ENCODE data around the gene LGI4. TPM values are rescaled to one million over a fixed set of nuclear protein-coding genes. Genes with fewer than 3 reads are reported as not detected.
A peak's percentile ranks its signal among the peaks of the same experiment; 100 is the strongest.

Gene LGI4
- total and polyA plus RNA-seq, 3 experiments from 2014 or later: 0.18 TPM; not detected in 2

DNA sequence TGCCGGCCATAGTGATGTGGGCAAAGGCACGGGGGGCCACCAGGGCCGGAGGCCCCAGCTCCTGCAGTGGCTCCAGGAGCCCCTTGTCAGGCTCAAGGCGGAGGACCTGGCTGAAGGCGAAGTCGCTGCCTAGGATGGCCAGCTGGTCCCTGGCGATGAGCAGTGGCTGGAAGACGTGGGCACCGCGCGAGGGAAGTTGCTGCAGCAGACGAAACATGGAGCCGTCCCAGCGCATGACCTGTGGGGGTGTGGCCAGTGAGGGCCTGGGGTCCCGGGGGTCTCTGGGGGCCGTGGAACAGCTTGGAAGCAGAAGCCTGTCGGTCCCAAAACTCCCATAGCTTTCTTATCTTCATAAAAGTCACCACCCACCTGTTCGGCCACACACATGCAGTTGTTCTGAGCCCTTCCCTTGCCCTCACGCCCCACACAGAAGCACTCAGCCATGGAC is 9.6 kb downstream of the LGI4 start:
- H3K27me3 ChIP-seq (ENCODE audit: insufficient read depth, low read length, poor library complexity, severe bottlenecking): no peaks in the 10 kb centered on the region
- Mint-ChIP-seq H3K27ac (no peak overlapping the region), H3K36me3 (no peaks in the 10 kb centered on the region), H3K27me3 (peaks cover 2 to 6% of the 10 kb centered on the region in 2 donors), H3K4me1 (peaks cover 7 to 15% (median 10%) of the 10 kb centered on the region in 3 donors), H3K9me3 (no peaks in the 10 kb centered on the region), H3K4me3 (peak overlapping the region in 2 of 7 donors; percentile 51 to 67)
- DNase-seq: no peak
- H3K9me3 ChIP-seq (ENCODE audit: low read length): no peaks in the 10 kb centered on the region
- peaks cover 7% of the 10 kb centered on the region for H3K4me1 ChIP-seq (ENCODE audit: insufficient read depth, low read length)
- no peak overlapping the region for H3K4me3 ChIP-seq (ENCODE audit: low read length)
- POLR2A ChIA-PET: interaction anchor here (0.6 kb wide), 1 partner anchor 249 kb away, joined by 3 read pairs; no protein-coding TSS in a partner anchor
- CTCF ChIA-PET: interaction anchor here (0.8 to 1.5 kb wide), 4 partner anchors 10 to 58 kb away, joined by 3 to 6 read pairs (median 4); partner anchors contain the start of gene FXYD5
- H3K36me3 ChIP-seq (ENCODE audit: insufficient read depth, low read length): no peaks in the 10 kb centered on the region
- no peak overlapping the region for H3K27ac ChIP-seq (ENCODE audit: low read depth, low read length)

DNA sequence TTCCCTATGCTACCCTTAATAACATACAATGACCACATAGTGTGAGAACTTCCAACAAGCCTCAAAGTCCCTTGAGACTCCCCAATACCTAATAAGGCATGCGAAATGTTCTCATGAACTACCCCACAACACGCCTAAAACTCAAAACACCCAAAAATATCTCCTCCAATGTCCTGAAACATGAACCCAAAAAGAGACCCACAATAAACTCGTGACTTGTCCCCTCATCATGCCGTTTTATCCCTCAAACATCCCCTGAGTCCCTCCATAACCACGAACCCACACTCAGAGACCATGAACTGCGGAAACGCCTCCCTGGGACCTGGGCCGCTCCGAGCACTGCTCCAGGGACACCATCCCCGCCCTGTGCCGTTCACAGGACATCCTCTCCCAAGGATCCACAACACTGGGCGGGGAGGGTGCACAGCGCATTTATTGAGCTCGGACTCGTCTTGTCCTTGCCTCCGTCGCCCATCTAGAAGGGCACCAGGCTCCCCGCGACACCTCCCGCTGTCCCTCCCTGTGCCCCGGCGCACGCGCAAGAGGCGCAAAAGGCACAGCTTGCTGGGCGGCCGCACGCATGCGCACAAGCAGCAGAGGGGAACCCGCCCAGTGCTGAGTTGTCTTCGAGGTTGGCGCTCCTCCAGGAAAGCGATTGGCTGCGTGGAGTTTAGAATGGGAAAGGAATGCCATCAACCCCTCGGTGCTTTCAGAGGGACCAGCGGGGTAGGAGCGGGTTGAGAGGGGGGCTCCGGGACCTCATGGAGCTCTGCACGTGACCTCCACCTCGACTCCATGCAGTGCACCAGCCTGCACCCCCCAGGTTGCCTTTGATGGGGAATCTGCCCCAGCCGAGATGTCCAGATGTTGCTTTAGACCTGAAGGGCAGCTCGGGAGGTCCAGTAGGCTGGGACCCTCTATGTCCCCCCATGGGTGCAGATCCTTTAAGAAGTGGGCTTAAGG is 10.5 kb downstream of the LGI4 start:
- Histone ChIP-seq H3K4me1 (ENCODE audit: insufficient read depth, low read length) (peaks cover 7% of the 10 kb centered on the region), H3K4me3 (ENCODE audit: low read length) (peak overlapping the region; percentile 76), H3K9me3 (ENCODE audit: low read length) (no peaks in the 10 kb centered on the region), H3K27me3 (ENCODE audit: insufficient read depth, low read length, poor library complexity, severe bottlenecking) (no peaks in the 10 kb centered on the region), H3K27ac (ENCODE audit: low read depth, low read length) (peak overlapping the region; percentile 56), H3K36me3 (ENCODE audit: insufficient read depth, low read length) (no peaks in the 10 kb centered on the region)
- Mint-ChIP-seq H3K4me3 (peak overlapping the region; percentile 65 to 90 (median 73)), H3K27me3 (peaks cover 2 to 6% of the 10 kb centered on the region in 2 donors), H3K9me3 (no peaks in the 10 kb centered on the region), H3K36me3 (no peaks in the 10 kb centered on the region), H3K27ac (peak overlapping the region in 7 of 8 donors; percentile 4 to 64 (median 47)), H3K4me1 (peaks cover 7 to 15% (median 10%) of the 10 kb centered on the region in 3 donors)
- ChIA-PET CTCF (interaction anchor here (0.8 to 1.5 kb wide), 8 partner anchors 9 to 80 kb away, joined by 3 to 6 read pairs (median 4); partner anchors contain the start of genes FXYD5 and LGI4), POLR2A (interaction anchor here (0.5 to 0.7 kb wide), 4 partner anchors 13 to 96 kb away, joined by 3 to 5 read pairs (median 4); partner anchors contain the start of gene FXYD5)
- DNase-seq: peak; percentile 76 to 88 (median 78)

DNA sequence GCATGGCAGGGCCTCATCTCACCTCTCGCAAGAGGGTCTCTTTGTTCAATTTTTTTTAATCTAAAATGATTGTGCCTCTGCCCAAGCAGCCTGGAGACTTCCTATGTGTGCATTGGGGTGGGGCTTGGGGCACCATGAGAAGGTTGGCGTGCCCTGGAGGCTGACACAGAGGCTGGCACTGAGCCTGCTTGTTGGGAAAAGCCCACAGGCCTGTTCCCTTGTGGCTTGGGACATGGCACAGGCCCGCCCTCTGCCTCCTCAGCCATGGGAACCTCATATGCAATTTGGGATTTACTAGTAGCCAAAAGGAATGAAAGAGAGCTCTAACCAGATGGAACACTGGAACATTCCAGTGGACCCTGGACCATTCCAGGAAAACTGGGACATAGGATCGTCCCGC is 11.3 kb downstream of the LGI4 start:
- no peaks in the 10 kb centered on the region for H3K27me3 ChIP-seq (ENCODE audit: insufficient read depth, low read length, poor library complexity, severe bottlenecking)
- H3K4me3 ChIP-seq (ENCODE audit: low read length): no peak overlapping the region
- no peak overlapping the region for H3K27ac ChIP-seq (ENCODE audit: low read depth, low read length)
- no peak for DNase-seq
- Mint-ChIP-seq H3K4me1 (peaks cover 7 to 15% (median 10%) of the 10 kb centered on the region in 3 donors), H3K27me3 (peaks cover 0 to 6% of the 10 kb centered on the region in 2 donors), H3K9me3 (no peaks in the 10 kb centered on the region), H3K27ac (peak overlapping the region in 3 of 8 donors; percentile 4 to 61 (median 47)), H3K36me3 (no peaks in the 10 kb centered on the region), H3K4me3 (peak overlapping the region in 6 of 7 donors; percentile 65 to 77 (median 73))
- no peaks in the 10 kb centered on the region for H3K36me3 ChIP-seq (ENCODE audit: insufficient read depth, low read length)
- CTCF ChIA-PET: interaction anchor here (0.8 to 1.5 kb wide), 4 partner anchors 9 to 79 kb away, joined by 3 to 6 read pairs (median 4); partner anchors contain the start of gene LGI4
- POLR2A ChIA-PET: no interaction called here
- peaks cover 7% of the 10 kb centered on the region for H3K4me1 ChIP-seq (ENCODE audit: insufficient read depth, low read length)
- H3K9me3 ChIP-seq (ENCODE audit: low read length): no peaks in the 10 kb centered on the region

DNA sequence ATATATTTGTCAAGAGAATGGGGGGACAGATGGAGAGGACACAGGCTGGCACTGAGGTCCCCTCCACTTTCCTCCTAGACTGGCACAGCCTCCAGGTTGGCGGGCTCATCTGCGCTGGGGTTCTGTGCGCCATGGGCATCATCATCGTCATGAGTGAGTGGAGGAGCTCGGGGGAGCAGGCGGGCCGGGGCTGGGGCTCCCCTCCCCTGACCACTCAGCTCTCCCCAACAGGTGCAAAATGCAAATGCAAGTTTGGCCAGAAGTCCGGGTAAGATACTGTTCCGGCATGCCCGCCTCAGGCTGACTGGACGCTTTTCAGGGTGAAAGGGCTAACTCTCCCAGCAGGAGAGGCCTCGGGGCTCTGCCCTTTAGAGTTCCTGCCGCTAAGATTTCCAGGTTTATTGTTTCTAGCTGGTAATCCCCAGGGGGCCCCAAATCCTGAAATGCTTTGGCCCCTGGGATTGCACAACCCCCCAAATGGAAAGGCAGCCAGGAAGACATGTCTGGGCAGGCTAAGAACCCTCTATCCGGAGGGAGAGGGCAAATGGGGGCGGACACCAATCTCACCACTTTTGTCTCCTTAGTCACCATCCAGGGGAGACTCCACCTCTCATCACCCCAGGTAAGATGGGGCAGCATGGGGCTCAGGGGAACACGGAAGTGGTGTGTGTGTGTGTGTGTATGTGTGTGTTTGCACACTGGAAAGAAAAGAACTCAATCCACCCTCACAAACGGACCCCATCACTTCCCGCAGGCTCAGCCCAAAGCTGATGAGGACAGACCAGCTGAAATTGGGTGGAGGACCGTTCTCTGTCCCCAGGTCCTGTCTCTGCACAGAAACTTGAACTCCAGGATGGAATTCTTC is 11.9 kb downstream of the LGI4 start:
- no peak overlapping the region for H3K4me3 ChIP-seq (ENCODE audit: low read length)
- Mint-ChIP-seq H3K4me1 (peaks cover 7 to 15% (median 10%) of the 10 kb centered on the region in 3 donors), H3K36me3 (no peaks in the 10 kb centered on the region), H3K4me3 (peak overlapping the region in 1 of 7 donors; percentile 40), H3K27ac (no peak overlapping the region), H3K9me3 (no peaks in the 10 kb centered on the region), H3K27me3 (peaks cover 0 to 6% of the 10 kb centered on the region in 2 donors)
- H3K27ac ChIP-seq (ENCODE audit: low read depth, low read length): no peak overlapping the region
- no peaks in the 10 kb centered on the region for H3K36me3 ChIP-seq (ENCODE audit: insufficient read depth, low read length)
- ChIA-PET CTCF (interaction anchor here (1.2 kb wide), 1 partner anchor 18 kb away, joined by 3 read pairs; no protein-coding TSS in a partner anchor), POLR2A (no interaction called here)
- H3K27me3 ChIP-seq (ENCODE audit: insufficient read depth, low read length, poor library complexity, severe bottlenecking): no peaks in the 10 kb centered on the region
- no peaks in the 10 kb centered on the region for H3K9me3 ChIP-seq (ENCODE audit: low read length)
- no peak for DNase-seq
- peaks cover 7% of the 10 kb centered on the region for H3K4me1 ChIP-seq (ENCODE audit: insufficient read depth, low read length)

DNA sequence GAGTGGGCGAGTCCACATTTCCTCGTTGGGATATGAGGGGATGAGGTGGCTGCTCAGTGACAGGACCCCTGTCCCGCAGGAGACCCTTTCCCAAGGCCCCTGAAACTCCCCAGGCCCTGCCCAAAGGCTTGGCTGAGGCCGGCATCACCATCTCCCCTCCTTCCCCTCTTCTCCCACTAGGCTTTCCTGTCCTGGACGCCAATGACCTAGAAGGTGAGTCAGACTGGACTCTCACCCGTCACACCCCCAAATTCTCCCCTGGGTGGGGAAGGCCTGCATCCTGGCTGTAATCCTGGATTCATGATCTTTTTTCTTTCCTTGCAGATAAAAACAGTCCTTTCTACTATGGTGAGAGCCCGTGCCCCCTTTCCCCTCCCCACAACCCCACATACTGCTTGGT is 14.0 kb downstream of the LGI4 start:
- no peak for DNase-seq
- Histone ChIP-seq H3K4me1 (ENCODE audit: insufficient read depth, low read length) (peaks cover 7% of the 10 kb centered on the region), H3K27ac (ENCODE audit: low read depth, low read length) (no peak overlapping the region), H3K4me3 (ENCODE audit: low read length) (no peak overlapping the region), H3K9me3 (ENCODE audit: low read length) (no peaks in the 10 kb centered on the region), H3K36me3 (ENCODE audit: insufficient read depth, low read length) (no peaks in the 10 kb centered on the region), H3K27me3 (ENCODE audit: insufficient read depth, low read length, poor library complexity, severe bottlenecking) (no peaks in the 10 kb centered on the region)
- Mint-ChIP-seq H3K4me3 (no peak overlapping the region), H3K4me1 (peaks cover 7 to 15% (median 10%) of the 10 kb centered on the region in 3 donors), H3K9me3 (no peaks in the 10 kb centered on the region), H3K27ac (no peak overlapping the region), H3K36me3 (peaks cover 0 to 2% (median 0%) of the 10 kb centered on the region in 3 donors), H3K27me3 (peaks cover 0 to 6% of the 10 kb centered on the region in 2 donors)
- CTCF ChIA-PET: no interaction called here
- POLR2A ChIA-PET: no interaction called here

DNA sequence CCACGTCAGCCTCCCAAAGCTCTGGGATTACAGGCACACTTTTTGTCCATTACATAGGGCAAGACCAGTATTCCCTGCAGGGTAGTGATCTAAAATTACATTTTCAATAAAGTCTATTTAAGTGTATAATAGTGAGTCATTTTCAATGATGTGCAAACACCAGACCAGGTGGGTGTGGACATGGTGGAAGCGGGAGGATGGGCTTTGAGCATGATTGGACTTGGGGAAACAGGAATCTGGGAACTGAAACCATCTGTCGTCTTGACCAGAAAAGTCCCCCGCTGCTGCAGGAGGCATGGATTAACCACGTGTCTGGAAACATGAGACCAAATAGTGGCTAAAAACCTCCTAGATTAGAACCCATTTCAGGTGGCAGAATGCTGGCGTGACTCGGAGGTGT is 14.4 kb downstream of the LGI4 start:
- Histone ChIP-seq H3K9me3 (ENCODE audit: low read length) (no peaks in the 10 kb centered on the region), H3K27ac (ENCODE audit: low read depth, low read length) (no peak overlapping the region), H3K4me3 (ENCODE audit: low read length) (no peak overlapping the region), H3K36me3 (ENCODE audit: insufficient read depth, low read length) (no peaks in the 10 kb centered on the region), H3K27me3 (ENCODE audit: insufficient read depth, low read length, poor library complexity, severe bottlenecking) (no peaks in the 10 kb centered on the region), H3K4me1 (ENCODE audit: insufficient read depth, low read length) (peaks cover 7% of the 10 kb centered on the region)
- DNase-seq: no peak
- Mint-ChIP-seq H3K9me3 (no peaks in the 10 kb centered on the region), H3K27me3 (peaks cover 0 to 6% of the 10 kb centered on the region in 2 donors), H3K4me1 (peaks cover 7 to 13% (median 10%) of the 10 kb centered on the region in 3 donors), H3K27ac (no peak overlapping the region), H3K36me3 (peaks cover 0 to 2% (median 0%) of the 10 kb centered on the region in 3 donors), H3K4me3 (no peak overlapping the region)
- CTCF ChIA-PET: no interaction called here
- POLR2A ChIA-PET: no interaction called here

DNA sequence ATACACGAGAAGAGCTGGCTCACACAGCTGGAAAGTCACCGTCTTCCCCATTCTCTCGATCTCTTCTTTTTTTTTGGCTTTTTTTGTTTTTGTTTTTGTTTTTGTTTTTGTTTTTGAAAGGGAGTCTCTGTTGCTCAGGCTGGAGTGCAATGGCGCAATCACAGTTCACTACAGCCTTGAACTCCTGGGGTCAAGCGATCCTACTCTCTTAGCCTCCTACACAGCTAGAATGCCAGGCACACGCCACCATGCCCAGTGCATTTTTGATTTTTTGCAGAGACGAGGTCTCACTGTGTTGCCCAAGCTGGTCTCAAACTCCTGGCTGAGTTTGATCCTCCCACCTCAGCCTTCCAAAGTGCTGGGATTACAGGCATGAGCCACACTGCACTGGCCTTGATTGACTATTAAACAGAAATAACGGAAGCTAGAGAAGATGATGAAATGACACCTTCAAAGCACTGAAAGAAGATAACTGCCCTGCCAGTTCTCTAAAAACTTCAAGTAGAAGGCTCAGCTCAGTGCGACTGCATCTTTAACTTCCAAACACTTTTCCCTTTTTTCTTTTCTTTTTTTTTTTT is 15.2 kb downstream of the LGI4 start:
- CTCF ChIA-PET: interaction anchor here (0.7 kb wide), 1 partner anchor 16 kb away, joined by 3 read pairs; no protein-coding TSS in a partner anchor
- Mint-ChIP-seq H3K36me3 (peaks cover 0 to 2% (median 0%) of the 10 kb centered on the region in 3 donors), H3K4me1 (peaks cover 8 to 13% (median 10%) of the 10 kb centered on the region in 3 donors), H3K9me3 (no peaks in the 10 kb centered on the region), H3K27me3 (peaks cover 1 to 6% of the 10 kb centered on the region in 2 donors), H3K27ac (peak overlapping the region in 1 of 8 donors; percentile 23), H3K4me3 (no peak overlapping the region)
- POLR2A ChIA-PET: no interaction called here
- no peaks in the 10 kb centered on the region for H3K27me3 ChIP-seq (ENCODE audit: insufficient read depth, low read length, poor library complexity, severe bottlenecking)
- no peak overlapping the region for H3K27ac ChIP-seq (ENCODE audit: low read depth, low read length)
- no peaks in the 10 kb centered on the region for H3K36me3 ChIP-seq (ENCODE audit: insufficient read depth, low read length)
- no peak for DNase-seq
- no peaks in the 10 kb centered on the region for H3K9me3 ChIP-seq (ENCODE audit: low read length)
- no peak overlapping the region for H3K4me3 ChIP-seq (ENCODE audit: low read length)
- peaks cover 6% of the 10 kb centered on the region for H3K4me1 ChIP-seq (ENCODE audit: insufficient read depth, low read length)
